Measurements from ENCODE around the gene GTF2H4. TPM values are rescaled to one million over a fixed set of nuclear protein-coding genes. Genes with fewer than 3 reads are reported as not detected.
A peak's percentile ranks its signal among the peaks of the same experiment; 100 is the strongest.
"Not testable (repeated sequence)": the region's sequence is repeated elsewhere in the genome, so short reads cannot be mapped to it uniquely, and the experiment has no call there.

Gene GTF2H4
- total RNA-seq, 1 donor from 2014 or later = 37.1 TPM

DNA sequence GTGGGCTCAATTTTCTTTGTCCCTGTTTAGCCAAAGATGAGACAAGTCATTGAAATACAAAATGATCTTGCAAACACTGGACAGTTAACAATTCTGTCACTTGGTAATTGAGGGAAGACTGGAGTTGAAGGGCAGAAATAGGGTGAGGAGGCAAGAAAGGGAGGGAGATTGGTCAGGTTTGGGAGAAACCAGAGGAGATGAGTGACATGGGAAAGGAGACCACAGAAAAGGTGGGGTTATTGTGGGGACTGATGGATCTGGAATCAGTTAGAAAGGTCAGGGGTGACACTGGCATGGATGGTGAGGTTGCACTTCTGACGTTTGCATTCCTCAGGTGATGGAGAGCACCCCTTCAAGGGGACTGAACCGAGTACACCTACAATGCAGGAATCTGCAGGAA is 693 bp downstream of the GTF2H4 start:
- Histone ChIP-seq H3K9me3 (no peaks in the 10 kb centered on the region), H3K27ac (peak overlapping the region; percentile 56), H3K36me3 (peaks cover 36% of the 10 kb centered on the region), H3K27me3 (ENCODE audit: low read depth) (no peaks in the 10 kb centered on the region), H3K4me1 (peaks cover 18% of the 10 kb centered on the region), H3K4me3 (peak overlapping the region; percentile 69)
- TF ChIP-seq, protein P1, sequence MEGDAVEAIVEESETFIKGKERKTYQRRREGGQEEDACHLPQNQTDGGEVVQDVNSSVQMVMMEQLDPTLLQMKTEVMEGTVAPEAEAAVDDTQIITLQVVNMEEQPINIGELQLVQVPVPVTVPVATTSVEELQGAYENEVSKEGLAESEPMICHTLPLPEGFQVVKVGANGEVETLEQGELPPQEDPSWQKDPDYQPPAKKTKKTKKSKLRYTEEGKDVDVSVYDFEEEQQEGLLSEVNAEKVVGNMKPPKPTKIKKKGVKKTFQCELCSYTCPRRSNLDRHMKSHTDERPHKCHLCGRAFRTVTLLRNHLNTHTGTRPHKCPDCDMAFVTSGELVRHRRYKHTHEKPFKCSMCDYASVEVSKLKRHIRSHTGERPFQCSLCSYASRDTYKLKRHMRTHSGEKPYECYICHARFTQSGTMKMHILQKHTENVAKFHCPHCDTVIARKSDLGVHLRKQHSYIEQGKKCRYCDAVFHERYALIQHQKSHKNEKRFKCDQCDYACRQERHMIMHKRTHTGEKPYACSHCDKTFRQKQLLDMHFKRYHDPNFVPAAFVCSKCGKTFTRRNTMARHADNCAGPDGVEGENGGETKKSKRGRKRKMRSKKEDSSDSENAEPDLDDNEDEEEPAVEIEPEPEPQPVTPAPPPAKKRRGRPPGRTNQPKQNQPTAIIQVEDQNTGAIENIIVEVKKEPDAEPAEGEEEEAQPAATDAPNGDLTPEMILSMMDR (IDR thresholded peaks at IDR 0.05) = no peak
- ATAC-seq = no peak
- intact Hi-C loops (cut with DNase I) = no loop called here
- no peak for DNase-seq

DNA sequence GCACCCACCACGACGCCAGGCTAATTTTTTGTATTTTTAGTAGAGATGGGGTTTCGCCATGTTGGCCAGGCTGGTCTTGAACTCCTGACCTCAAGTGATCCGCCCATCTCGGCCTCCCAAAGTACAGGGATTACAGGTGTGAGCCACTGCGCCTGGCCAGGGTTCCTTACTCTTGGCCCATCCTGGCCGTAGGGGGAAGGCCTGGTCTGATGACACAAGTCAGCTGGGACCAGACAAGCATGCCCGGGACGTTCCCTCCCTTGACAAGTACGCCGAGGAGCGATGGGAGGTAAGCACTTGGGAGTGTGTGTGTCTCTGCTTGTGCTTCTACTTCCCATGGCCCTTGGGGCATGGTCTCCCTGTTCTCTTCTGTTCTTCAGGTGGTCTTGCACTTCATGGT is 2.5 kb downstream of the GTF2H4 start:
- H3K27ac ChIP-seq; H3K4me3 ChIP-seq; ATAC-seq; H3K9me3 ChIP-seq; H3K27me3 ChIP-seq (ENCODE audit: low read depth): not testable (repeated sequence)
- H3K4me1 ChIP-seq = peaks cover 30% of the 10 kb centered on the region
- H3K36me3 ChIP-seq = peaks cover 36% of the 10 kb centered on the region
- peak; percentile 32 for DNase-seq
- intact Hi-C loops (cut with DNase I) = loop anchor here (10.0 kb wide), 1 partner anchor 164 kb away; no protein-coding TSS in a partner anchor

DNA sequence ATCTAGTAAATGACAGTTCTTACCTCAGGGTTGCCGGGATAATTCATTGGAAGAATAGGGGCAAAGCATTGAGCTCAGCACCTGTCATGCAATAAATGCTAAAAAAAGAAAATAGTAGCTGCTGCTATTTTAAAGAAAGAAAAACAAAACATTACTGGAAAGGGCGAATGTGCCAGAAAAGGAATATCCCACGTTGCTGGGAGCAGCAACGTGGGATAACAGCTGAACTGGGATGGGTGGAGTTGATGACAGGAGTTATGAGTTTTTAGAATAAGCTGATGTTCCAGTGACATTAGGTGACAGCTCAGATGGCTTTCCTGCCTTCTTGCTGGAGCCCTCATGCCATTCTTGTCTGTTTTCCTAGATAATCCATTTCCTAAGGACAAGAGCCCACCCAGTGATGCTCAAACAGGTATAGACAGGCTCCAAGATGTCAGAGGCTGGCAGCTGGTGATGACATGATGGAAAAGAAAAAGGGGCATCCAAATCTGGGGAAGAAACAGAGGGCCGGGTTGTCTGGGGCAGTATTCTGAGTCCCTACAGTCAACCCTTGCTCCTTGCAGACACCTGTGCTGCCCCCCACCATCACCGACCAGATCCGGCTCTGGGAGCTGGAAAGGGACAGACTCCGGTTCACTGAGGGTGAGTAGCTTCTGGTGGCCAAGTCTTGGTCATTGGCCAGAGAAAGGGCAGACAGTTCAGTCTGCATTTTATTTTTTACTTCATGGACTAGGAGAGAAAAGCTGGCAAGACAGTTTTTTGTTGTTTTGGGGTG is 4.9 kb downstream of the GTF2H4 start:
- ATAC-seq (no peak), DNase-seq (peak; percentile 26)
- peaks cover 54% of the 10 kb centered on the region for H3K4me1 ChIP-seq
- TF ChIP-seq, protein P1 (IDR thresholded peaks at IDR 0.05) = no peak
- intact Hi-C loops (cut with DNase I) = loop anchor here (10.0 kb wide), 1 partner anchor 162 kb away; no protein-coding TSS in a partner anchor
- H3K27me3 ChIP-seq (ENCODE audit: low read depth) = no peaks in the 10 kb centered on the region
- peaks cover 49% of the 10 kb centered on the region for H3K36me3 ChIP-seq
- H3K27ac ChIP-seq = peak overlapping the region; percentile 92
- no peak overlapping the region for H3K4me3 ChIP-seq
- H3K9me3 ChIP-seq = no peaks in the 10 kb centered on the region

DNA sequence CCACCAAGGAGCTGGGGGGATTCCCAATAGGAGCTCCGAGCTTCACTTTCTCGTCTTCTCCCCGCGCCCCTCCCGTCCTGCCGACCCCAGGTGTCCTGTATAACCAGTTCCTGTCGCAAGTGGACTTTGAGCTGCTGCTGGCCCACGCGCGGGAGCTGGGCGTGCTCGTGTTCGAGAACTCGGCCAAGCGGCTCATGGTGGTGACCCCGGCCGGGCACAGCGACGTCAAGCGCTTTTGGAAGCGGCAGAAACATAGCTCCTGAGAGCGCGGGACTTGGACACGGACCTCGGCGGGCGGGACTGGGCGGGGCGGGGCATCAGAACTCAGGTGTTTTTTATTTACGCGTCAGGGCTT is 5.7 kb downstream of the GTF2H4 start:
- Histone ChIP-seq H3K27ac (peak overlapping the region; percentile 92), H3K9me3 (no peaks in the 10 kb centered on the region), H3K4me1 (peaks cover 52% of the 10 kb centered on the region), H3K36me3 (peaks cover 56% of the 10 kb centered on the region), H3K4me3 (peak overlapping the region; percentile 71), H3K27me3 (ENCODE audit: low read depth) (no peaks in the 10 kb centered on the region)
- intact Hi-C loops (cut with DNase I) = loop anchor here (10.0 kb wide), 1 partner anchor 161 kb away; no protein-coding TSS in a partner anchor
- TF ChIP-seq, protein P1 (IDR thresholded peaks at IDR 0.05) = no peak
- ATAC-seq (peak in 1 of 2 donors; percentile 63), DNase-seq (no peak)

DNA sequence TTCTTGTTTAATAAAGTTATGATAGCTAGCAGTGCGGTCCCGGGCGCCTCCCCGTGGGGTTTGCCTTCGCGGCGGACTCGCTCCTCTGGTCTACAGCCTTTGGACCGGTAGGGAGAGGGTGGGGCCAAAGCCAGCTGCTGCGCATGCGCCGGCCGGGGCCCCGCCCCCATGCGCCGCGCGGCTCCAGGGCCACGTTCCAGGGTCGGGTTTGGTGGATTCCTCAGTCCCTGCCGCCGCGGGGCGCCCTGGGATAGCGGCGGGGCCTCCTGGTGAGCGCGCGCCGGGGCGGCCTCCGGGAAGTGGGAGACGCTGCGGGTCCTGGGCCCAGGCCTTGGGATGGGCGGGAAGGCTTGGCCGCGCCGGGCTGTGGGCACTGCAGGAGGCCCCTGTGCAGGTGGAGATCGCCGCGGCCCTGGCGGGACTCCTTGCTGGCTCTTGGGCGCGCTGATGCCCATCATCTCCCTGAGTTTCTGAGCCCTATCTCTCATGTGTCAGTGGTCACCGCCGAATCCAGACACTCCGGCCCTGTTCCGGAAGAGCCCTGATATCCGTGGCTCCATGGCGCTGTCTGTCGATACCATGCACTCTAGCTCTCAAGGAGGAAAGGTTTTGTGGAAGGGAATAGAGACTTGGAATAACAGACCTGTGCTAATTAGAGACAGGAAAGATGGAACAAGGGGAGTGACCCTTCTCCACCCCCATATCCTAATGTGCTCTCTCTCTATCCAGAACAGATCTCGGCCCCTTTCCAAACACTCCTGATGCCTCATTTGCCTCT is 6.3 kb downstream of the GTF2H4 start, which contains the start of gene VARS2:
Gene VARS2, plus strand, starts transcription at position 163 of the 778 bp plus-strand sequence. Its CDS starts 599 bp downstream, at position 762.
- ATAC-seq (peak; percentile 97 to 98), DNase-seq (peak; percentile 92)
- intact Hi-C loops (cut with DNase I) = loop anchor here (10.0 kb wide), 1 partner anchor 161 kb away; no protein-coding TSS in a partner anchor
- TF ChIP-seq, protein P1 (IDR thresholded peaks at IDR 0.05) = peak; percentile 51
- Histone ChIP-seq H3K27me3 (ENCODE audit: low read depth) (no peaks in the 10 kb centered on the region), H3K4me3 (peak within 1 kb of the TSS; percentile 71), H3K27ac (peak within 1 kb of the TSS; percentile 92), H3K36me3 (peaks cover 61% of the 10 kb centered on the region), H3K9me3 (no peaks in the 10 kb centered on the region), H3K4me1 (peaks cover 46% of the 10 kb centered on the region)

Data from lower lobe of right lung (tissue), 2 donors.